Loucy (cell line): ENCODE results near the gene SDCBP2.

Experiments
- CTCF ChIP-seq: fragments of 200-600 bp; sonication (generic); conservative IDR thresholded peaks from 2 replicates; pipeline ENCODE4 v1.5.1; 2014; ENCODE audit warnings: mild to moderate bottlenecking, antibody characterized with exemption, low read length
- EZH2phosphoT487 ChIP-seq: fragments of 200-600 bp; IDR thresholded peaks from 2 replicates; pipeline ENCODE4 v1.6.1; 2018; ENCODE audit warnings: antibody characterized with exemption, mild to moderate bottlenecking, moderate library complexity, borderline replicate concordance

DNA sequence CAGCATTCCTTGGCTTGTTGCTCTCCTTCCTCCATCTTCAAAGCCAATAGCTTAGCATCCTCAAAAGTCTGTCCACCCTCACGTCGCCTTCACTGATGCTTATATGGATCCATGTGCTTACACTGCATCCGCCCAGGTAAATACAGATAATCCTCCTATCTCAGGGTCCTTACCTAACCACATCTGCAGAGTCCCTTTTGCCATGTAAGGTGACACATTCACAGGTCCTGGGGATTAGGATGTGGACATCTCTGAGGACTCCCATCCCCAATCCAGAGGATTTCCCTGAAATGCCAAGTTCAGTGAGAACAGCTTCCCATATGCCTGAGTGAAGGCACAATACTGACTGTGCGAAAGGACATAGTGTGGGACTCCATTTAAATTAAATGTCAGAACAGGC, 38.5 kb upstream of the SDCBP2 start:
- no peak for TF ChIP-seq CTCF
- no peak for TF ChIP-seq EZH2phosphoT487
